Smooth muscle cell (in vitro differentiated cells): ENCODE data around the gene COX11. TPM values are rescaled to one million over a fixed set of nuclear protein-coding genes. Genes with fewer than 3 reads are reported as not detected.
A peak's percentile ranks its signal among the peaks of the same experiment; 100 is the strongest.

Experiments used
- DNase-seq: peaks from one replicate; lab custom pipeline; 2025; ENCODE audit not compliant: unreplicated experiment; lab: John Stamatoyannopoulos, UW
- H2AFZ ChIP-seq: fragments of 200-600 bp; sonication (generic); 2 replicates; pipeline ENCODE4 v1.6.0; 2016; ENCODE audit warnings: antibody characterized with exemption, low read depth, mild to moderate bottlenecking
- H3F3A ChIP-seq: fragments of 200-600 bp; sonication (generic); 2 replicates; pipeline ENCODE4 v1.6.0; 2017; ENCODE audit warnings: antibody characterized with exemption, low read depth
- H3K27ac ChIP-seq: fragments of 200-600 bp; sonication (generic); 2 replicates; pipeline ENCODE4 v1.5.1; 2016; ENCODE audit warnings: low read depth, mild to moderate bottlenecking
- H3K27me3 ChIP-seq: fragments of 200-600 bp; sonication (generic); 2 replicates; pipeline ENCODE4 v1.6.1; 2016; ENCODE audit warnings: low read depth, mild to moderate bottlenecking
- H3K36me3 ChIP-seq: fragments of 200-600 bp; sonication (generic); 2 replicates; pipeline ENCODE4 v1.5.1; 2016; ENCODE audit warnings: low read depth
- H3K4me1 ChIP-seq: fragments of 200-600 bp; sonication (generic); 2 replicates; pipeline ENCODE4 v1.5.1; 2016; ENCODE audit warnings: low read depth
- H3K4me2 ChIP-seq: fragments of 200-600 bp; sonication (generic); 2 replicates; pipeline ENCODE4 v1.6.0; 2016; ENCODE audit warnings: mild to moderate bottlenecking
- H3K4me3 ChIP-seq: fragments of 200-600 bp; sonication (generic); 2 replicates; pipeline ENCODE4 v1.5.1; 2016; ENCODE audit warnings: mild to moderate bottlenecking
- H3K79me2 ChIP-seq: fragments of 200-600 bp; sonication (generic); 2 replicates; pipeline ENCODE4 v1.6.0; 2016; ENCODE audit warnings: low read depth, mild to moderate bottlenecking
- H3K9ac ChIP-seq: fragments of 200-600 bp; sonication (generic); 2 replicates; pipeline ENCODE4 v1.6.0; 2016; ENCODE audit warnings: low read depth
- H3K9me3 ChIP-seq: fragments of 200-600 bp; sonication (generic); replicated peaks from 2 replicates; pipeline ENCODE4 v1.5.1; 2016; ENCODE audit warnings: low read depth
- H4K20me1 ChIP-seq: fragments of 200-600 bp; sonication (generic); 2 replicates; pipeline ENCODE4 v1.6.0; 2016; ENCODE audit warnings: low read depth
- CTCF ChIP-seq: fragments of 200-600 bp; sonication (generic); IDR thresholded peaks from 2 replicates; pipeline ENCODE4 v1.5.1; 2017; ENCODE audit warnings: borderline replicate concordance, mild to moderate bottlenecking, antibody characterized with exemption; ENCODE audit not compliant: insufficient read depth, poor library complexity, severe bottlenecking
- WGBS: methylation state at CpG from one replicate; pipeline ENCODE4 v1.1.7; 2016; ENCODE audit warnings: low lambda C conversion rate; 5-methylcytosine and 5-hydroxymethylcytosine counted together
- polyA plus RNA-seq: library from polyadenylated mRNA; unstranded; fragments of >200 nt; fragmentation: Nextera tagmentation; extraction: Ambion mirVana; gene quantifications from 2 replicates; pipeline ENCODE4 v1.2.1, GENCODE V29; 2016
- total RNA-seq: library from RNA; depleted of rRNA; stranded (reverse); fragments of >200 nt; gene quantifications from 2 replicates; pipeline ENCODE4 v1.2.3, GENCODE V29; 2014

Gene COX11
- total and polyA plus RNA-seq, 2 experiments from 2014 or later, result 30.5 to 38.9 TPM

GRCh38 chr17:54996441-54996840, 28.0 kb upstream of the COX11 start:
- DNase-seq, result no peak
- Histone ChIP-seq H2AFZ (no peak overlapping the region), H3K4me3 (no peak overlapping the region), H3F3A (no peaks in the 10 kb centered on the region), H3K4me2 (no peak overlapping the region), H3K9me3 (no peaks in the 10 kb centered on the region), H3K27ac (no peak overlapping the region), H3K36me3 (no peaks in the 10 kb centered on the region), H3K79me2 (no peaks in the 10 kb centered on the region), H3K27me3 (no peaks in the 10 kb centered on the region), H3K4me1 (no peaks in the 10 kb centered on the region), H4K20me1 (no peaks in the 10 kb centered on the region), H3K9ac (no peak overlapping the region)
- 90% methylated on average over 1 of the region's 1 CpG for WGBS
- no peak for TF ChIP-seq CTCF

GRCh38 chr17:54992797-54993639, 24.6 kb upstream of the COX11 start:
- H3K79me2 ChIP-seq, result no peaks in the 10 kb centered on the region
- WGBS, result 81% methylated on average over 8 of the region's 8 CpGs
- H2AFZ ChIP-seq, result no peak overlapping the region
- TF ChIP-seq CTCF, result peak; percentile 77
- DNase-seq, result no peak
- no peaks in the 10 kb centered on the region for H3K4me1 ChIP-seq
- H3F3A ChIP-seq, result no peaks in the 10 kb centered on the region
- no peaks in the 10 kb centered on the region for H3K9me3 ChIP-seq
- H3K27me3 ChIP-seq, result no peaks in the 10 kb centered on the region
- H3K9ac ChIP-seq, result no peak overlapping the region
- no peaks in the 10 kb centered on the region for H3K36me3 ChIP-seq
- H3K4me2 ChIP-seq, result no peak overlapping the region
- H3K27ac ChIP-seq, result no peak overlapping the region
- no peak overlapping the region for H3K4me3 ChIP-seq
- H4K20me1 ChIP-seq, result no peaks in the 10 kb centered on the region

GRCh38 chr17:54991567-54991966, 23.1 kb upstream of the COX11 start:
- DNase-seq, result no peak
- no peaks in the 10 kb centered on the region for H3K36me3 ChIP-seq
- no peak for TF ChIP-seq CTCF
- no peaks in the 10 kb centered on the region for H3F3A ChIP-seq
- no peaks in the 10 kb centered on the region for H3K27me3 ChIP-seq
- H3K9ac ChIP-seq, result no peak overlapping the region
- H4K20me1 ChIP-seq, result no peaks in the 10 kb centered on the region
- H3K79me2 ChIP-seq, result no peaks in the 10 kb centered on the region
- no peak overlapping the region for H2AFZ ChIP-seq
- no peak overlapping the region for H3K4me2 ChIP-seq
- H3K9me3 ChIP-seq, result no peaks in the 10 kb centered on the region
- H3K4me1 ChIP-seq, result no peaks in the 10 kb centered on the region
- no peak overlapping the region for H3K27ac ChIP-seq
- no peak overlapping the region for H3K4me3 ChIP-seq
- 100% methylated on average over 1 of the region's 1 CpG for WGBS

- no peak for DNase-seq
- WGBS, result 96% methylated on average over 4 of the region's 4 CpGs
Measured at GRCh38 chr17:54990118-54990517, 21.7 kb upstream of the COX11 start.

More at GRCh38 chr17:54990118-54990517, 21.7 kb upstream of the COX11 start:
- no peaks in the 10 kb centered on the region for H3K9me3 ChIP-seq
- H3K36me3 ChIP-seq, result no peaks in the 10 kb centered on the region
- TF ChIP-seq CTCF, result no peak
- no peak overlapping the region for H3K27ac ChIP-seq
- no peaks in the 10 kb centered on the region for H4K20me1 ChIP-seq
- no peaks in the 10 kb centered on the region for H3K27me3 ChIP-seq
- H3K4me2 ChIP-seq, result no peak overlapping the region
- no peaks in the 10 kb centered on the region for H3F3A ChIP-seq
- no peak overlapping the region for H3K9ac ChIP-seq
- no peaks in the 10 kb centered on the region for H3K4me1 ChIP-seq
- no peaks in the 10 kb centered on the region for H3K79me2 ChIP-seq
- H2AFZ ChIP-seq, result no peak overlapping the region
- H3K4me3 ChIP-seq, result no peak overlapping the region
